Stimulated activated CD8-positive, alpha-beta memory T cell treated with anti-CD3 and anti-CD28 coated beads, Interleukin-7, amount 100 ng/mL, for 48 hours (primary cell): ENCODE results near the gene NRXN3.

Source experiments
- DNase-seq, 2 donors: peaks; one replicate each; pipeline ENCODE4 v3.0.0-alpha.2; 2020; ENCODE audit warnings: low read depth in 1 of 2; ENCODE audit errors: extremely low read depth in 1 of 2

The NRXN3 gene

DNA sequence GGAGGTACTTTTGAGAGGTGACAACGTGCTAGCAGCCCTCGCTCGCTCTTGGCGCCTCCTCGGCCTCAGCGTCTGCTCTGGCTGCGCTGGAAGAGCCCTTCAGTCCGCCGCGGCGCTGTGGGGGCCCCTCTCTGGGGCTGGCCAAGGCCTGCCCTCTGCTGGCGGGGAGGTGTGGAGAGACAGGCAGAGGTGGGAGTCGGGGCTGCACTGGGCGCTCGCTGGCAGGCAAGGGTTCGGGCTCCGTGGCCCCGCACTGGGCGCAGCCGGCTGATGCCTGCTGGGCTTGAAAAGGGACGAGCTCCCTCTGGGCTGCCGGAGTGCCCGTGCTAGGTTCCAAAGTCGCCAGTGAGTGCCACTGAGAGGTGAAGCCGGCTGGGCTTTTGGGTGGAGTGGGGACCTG lies 1461.1 kb downstream of the NRXN3 start:
- no peak for DNase-seq

DNA sequence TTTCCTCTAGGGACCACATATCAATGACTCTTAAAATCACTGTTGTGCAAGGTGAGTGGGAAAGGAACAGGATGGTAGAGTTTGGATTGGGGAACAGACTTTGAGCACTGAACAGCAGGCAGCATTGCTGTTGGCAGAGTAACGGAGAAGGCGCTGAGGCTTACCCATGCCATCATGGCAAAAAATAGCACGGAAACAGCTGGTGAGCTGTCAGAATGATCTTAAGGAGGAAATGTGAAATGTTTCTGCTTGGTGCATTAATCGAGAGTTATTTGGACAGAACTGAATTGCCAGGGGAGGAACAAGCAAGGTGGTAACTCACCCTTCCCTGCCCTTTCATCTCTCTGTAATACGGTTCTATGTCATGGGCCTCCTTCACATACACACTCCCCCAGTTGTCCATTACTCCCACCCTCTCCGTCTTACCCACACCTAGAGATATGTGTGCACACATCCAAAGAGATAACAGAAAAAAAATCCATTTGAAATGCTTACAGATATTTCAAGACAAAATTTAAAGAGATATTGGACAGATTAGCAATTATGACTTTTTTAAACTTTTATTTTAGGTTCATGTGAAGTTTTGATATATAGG lies 1468.6 kb downstream of the NRXN3 start:
- DNase-seq = no peak

DNA sequence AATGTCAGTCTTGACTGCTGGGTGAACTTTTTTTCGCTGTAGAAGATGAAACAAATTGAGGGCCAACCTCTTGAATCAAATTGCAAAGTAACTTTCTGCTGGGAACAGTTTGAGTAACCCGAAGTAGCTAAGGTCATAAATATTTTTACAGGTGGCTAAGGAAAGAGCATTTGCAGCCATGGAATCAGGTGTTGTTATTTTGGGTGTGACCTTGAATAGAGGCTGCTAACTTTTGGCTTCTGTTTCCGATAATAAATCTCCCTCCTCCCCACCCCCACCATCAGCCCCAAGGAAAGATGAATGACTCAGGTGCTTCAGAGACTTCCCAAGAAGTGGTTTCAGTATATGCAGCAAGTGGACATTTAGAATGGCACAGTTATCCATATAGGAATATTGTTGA lies 1469.4 kb downstream of the NRXN3 start:
- no peak for DNase-seq

DNA sequence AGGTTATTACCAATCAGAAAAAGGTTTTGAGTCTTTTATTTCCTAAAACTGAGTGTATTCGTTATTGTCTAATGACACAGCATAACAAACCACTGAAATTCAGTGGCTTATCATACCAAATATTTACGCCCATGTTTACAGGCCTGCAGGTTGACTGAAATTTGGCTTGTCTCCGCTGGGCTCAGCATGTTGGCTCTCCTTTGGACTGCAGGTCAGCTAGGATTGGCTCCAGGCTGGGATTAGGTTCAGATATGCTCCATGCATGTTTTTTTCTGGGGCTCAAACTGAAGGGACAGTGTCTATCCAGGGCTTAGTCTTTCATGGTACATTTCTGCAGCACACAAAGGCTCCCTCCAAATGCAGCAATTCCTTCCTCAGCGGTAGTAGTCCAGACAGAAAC lies 1471.2 kb downstream of the NRXN3 start:
- DNase-seq = no peak

DNA sequence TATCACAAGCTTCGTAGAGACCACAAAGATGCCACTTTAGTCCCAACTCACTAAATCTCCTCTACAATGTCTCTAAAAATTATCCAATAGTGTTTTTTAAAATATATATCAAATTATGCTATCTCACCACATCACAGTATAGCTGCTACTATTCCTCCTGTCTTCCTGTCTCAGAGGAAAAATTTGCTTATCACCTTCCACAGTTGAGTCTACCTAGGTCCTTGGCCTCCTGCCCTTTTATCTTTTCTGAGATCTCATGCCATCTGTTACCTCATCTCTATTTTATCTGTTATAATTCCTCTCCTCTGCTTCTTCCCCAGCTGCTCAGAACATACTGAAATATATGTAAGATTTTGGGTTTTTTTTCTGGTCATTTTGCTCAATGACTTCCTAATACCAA lies 1473.0 kb downstream of the NRXN3 start:
- no peak for DNase-seq

DNA sequence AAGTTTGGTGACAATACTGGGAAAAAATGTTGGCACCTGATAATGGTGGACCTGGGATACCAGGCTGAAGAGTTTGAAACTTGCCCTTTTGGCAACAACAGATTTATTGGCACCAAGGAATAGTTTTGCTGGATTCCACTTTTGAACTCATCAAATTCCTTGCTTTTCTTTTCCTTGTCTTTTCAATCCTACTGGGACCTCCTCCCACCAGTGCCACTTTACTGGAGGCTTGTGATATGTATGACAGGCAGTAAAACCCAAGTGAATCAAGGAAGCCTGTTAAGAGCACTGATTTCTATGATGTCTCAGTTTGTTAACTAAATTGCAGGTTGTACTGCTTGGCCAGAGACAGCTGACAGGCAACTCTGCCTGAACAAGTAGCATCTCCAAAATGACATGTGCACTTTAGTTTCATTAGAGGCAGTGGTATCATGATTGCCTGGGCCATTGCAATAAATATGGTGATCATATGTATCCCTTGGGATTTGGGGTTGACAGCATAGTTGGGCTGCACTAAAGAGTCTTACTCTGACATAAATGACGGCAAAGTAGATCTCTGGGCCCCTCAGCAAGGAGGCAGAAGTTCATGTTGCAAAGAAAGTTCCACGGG lies 1475.7 kb downstream of the NRXN3 start:
- no peak for DNase-seq

DNA sequence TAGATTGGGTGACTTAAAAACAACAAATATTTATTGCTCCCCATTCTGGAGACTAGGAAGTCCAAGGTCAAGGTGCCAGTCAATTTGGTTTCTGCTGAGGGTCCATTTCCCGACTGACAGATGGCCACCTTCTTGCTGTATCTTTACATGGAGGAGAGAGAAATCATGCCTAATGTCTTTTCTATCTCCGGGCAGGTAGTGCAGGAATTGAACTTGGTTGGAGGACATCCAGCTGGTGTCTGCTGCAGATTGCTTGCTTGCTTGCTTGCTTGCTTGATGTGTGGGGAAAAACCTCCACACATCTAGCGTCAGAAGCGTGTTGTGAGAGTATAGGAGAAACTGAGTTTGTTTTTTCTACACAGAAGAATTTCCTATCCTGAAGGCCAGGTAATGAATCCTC lies 1479.7 kb downstream of the NRXN3 start:
- no peak for DNase-seq

DNA sequence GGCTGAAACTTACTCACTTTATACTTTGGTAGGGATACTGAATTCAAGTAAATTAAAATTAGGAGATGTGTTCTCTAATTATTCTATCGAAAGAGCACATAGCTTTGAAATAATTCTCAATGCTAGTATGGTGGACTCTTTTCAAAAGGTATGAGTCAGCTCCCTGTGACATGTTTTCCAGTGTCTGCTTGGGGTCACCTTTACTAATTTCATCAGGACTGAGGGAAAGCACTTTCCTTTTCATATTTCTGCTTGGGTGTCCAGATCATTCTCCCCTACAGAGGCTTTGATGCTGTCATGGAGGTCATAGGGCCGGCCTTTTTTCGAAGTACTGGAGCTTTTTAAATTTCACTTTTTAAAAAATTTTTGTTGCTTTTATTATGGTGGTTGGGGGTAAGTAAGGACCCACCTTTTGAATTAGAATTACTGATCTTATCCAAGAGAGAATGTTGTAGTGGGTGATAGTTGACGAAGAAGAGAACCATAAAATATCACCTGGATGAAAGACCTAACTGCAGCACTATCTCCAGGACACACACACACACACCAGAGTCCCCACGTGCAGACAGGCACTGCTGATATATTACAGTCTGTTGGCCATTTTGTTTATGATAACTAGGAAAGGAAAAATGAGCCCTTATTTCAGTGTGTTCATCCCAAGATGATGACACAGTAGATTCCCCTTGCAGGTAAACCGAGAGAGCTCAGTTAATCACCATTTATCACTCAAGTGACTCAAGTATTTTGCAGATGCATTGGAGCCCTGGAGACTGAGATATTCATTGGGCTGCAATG lies 1482.5 kb downstream of the NRXN3 start:
- no peak for DNase-seq

DNA sequence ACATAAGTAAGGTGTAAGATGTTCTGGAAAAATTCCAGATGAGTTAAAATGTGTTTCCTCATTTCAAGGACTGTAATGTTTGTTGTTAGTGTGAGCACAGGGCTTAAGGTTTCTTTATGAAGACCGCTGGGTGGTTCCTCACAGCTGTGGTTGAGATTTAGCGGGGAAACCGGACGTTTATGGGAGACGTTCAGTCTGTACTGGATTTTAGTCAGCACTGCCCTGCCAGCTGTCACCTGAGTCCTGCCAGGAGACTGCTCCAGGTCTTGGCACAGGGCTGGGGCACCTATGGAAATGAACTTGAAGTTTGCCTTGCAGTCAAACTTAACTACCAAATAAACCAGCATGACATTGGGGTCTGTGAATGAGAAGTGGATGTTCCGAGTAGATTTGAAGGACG lies 1485.9 kb downstream of the NRXN3 start:
- no peak for DNase-seq

DNA sequence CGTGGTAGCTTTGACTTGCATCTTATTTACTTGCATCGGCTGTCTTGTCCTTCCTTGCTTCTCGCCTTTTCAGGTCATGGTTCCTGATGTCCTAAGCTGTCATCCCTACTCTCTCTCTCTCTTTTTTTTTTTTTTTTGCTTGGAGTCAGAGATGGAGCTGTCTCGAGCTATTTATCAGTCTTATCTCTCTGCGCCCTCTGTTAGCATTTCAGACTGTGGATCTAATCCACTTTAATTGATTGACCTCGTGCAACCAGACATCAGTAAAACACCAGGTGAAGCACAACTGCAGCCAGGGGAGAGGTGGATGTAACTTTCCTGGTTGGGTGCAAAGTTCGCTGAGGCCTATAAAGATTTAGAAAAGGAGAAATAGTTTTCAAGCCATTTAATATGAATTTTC lies 1486.3 kb downstream of the NRXN3 start:
- DNase-seq = no peak

DNA sequence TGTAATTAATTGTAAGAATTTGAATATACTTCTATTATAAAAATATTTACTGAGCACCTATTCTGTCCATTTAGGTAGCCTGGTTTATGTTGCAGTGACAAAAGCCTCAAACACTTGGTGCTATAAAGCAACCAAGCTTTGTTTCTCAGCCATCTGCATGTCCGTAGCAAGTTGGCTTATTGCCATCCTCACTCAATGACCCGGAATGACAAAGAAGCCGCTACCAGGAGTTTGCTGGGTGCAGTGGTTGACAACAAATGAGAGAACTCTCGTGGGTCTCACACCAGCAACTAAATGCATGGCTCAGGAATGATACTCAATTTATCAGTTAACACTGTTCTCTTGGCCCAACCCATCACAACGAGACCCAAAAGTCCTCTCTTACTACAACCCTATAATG lies 1488.0 kb downstream of the NRXN3 start:
- DNase-seq = no peak

DNA sequence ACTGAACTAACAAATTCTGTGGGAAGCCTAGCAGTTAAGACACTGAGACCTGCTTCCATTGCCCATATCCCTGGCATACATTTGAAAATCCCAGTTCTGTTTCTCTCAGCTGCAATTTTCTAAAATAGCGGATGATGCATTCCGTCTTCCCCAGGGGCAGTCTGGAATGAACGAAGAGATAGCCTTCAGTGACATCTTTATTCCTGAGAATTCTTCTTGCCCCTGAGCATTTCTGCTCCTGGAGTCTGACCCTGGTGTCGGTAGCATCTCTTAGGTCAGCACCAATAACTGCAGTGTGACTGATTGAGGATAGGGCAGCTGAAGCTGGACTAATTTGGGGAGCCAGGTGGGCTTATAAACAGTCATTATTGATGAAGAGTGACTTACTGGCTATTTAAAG lies 1488.6 kb downstream of the NRXN3 start:
- no peak for DNase-seq

DNA sequence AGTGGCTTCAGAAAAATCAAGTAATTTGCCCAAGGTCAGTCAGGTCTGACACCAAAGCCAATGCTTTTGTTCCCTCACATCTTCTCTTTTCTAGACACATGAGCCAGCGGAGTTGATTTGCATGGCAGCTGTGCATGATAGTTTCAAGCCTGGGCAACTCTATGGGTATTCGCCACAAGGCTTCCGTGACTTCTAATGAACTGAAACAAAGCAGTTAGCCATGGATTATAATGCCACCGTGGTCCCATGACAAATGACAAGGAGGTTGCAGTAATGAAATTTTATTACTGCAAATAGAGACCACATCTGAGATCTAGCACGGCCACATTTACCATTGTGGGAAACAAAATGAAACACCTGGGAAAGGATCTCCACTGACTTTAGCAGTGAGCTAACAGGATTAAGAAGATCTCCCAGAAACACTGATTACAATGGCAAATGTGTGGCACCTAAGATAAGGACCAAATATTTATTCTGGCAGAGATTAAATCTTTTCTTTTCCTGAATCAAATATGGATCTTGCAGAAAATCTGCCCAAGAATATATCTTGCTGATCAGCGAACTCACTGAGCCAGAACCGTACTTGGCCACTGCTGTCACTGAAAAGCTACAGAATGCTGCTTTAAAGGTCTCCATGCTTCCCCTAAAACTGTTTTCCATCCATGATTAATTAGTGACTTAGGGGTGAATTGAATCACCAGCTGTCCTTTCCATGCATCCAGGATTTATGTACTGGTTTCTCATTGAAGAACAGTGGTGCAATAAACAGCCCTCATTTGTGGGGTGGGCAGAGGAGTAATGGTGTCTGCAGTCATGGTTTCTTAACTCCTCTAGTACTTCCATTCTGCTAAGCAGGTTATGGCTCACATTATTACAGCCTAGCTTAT lies 1490.1 kb downstream of the NRXN3 start:
- no peak for DNase-seq

DNA sequence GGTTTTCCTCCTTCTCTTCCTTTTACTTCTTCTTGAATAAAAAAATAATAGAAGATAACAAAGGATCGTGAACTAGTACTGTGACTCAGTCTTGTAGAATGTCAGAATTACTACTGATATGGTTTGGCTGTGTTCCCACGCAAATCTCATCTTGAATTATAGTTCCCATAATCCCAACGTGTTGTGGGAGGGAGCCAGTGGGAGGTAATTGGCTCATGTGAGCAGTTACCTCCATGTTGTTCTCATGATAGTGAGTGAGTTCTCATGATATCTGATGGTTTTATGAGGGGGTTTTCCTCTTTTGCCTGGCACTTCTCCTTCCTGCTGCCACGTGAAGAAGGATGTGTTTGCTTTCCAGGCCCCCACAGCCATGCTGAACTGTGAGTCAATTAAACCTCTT lies 1491.6 kb downstream of the NRXN3 start:
- DNase-seq = no peak

DNA sequence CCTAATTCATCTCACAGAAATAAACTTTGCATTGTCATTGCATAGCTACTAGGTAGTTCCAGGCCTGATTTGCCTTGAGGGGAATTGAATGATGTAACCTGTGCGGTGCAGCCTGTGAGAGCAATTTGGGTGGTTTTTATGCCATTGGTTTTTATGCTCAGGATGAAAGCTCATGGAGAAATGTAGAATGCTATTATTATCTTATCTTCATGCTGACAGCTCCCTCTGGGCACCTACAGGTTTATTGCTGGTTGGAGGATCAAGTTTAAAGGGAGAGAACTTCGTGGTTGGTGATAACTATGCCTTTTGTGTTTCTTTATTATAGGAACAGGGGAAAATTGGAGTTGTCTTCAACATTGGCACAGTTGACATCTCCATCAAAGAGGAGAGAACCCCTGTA lies 1493.3 kb downstream of the NRXN3 start:
- DNase-seq = no peak

DNA sequence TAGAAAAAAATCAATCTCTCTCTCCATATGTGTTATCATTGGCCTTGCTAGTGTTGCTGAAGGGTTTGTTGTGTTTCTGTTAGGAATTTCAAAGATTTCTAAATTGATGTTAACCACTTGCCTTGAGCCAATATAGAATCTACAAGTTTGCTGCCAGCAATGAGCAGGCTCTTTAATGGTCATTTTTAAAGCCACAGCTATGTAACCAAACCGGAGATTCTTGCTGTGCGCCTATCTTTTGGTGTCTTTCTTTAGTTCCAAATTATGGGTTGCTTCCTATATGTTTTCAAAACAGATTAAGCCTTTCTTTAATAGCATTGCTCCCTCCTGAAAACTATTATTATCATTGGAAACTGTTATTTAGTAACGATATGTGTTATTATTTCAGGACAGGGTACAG lies 1495.4 kb downstream of the NRXN3 start:
- no peak for DNase-seq

DNA sequence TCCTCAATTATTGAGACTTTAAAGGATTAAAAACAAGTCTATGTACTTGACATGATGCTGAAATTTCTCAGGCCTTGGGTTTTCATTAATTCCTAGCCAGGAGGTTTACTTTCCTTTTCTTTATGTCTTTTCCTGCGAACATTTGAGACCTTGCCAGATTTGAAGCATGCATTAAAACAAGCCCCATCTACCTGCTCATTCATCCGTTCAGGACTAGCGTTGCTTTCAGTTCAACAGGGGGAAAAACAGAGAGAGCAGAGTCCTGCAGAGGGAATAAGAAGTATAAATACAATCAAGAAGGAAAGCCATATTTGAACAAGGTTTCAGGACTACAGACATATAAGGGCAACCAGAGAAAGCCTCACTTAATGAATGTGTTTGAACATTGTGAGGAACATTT lies 1498.8 kb downstream of the NRXN3 start:
- no peak for DNase-seq

DNA sequence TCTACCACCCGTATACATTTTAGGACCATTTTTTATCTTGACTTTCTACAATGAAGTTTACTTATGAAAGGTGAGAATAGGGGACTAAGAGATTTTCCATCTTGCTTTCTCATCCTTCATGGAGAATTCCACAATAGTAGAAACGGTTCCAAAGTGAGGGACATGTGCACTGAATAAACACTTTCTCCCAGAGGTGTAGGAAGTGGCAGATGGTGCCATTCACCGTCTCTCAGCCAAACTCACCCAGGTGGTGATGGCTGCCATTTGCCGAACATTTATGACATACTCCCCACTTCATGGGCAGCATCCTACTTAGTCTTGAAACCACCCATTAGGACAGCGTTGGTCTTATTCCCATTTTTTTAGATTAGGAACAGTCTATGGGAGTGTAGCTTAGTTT lies 1500.6 kb downstream of the NRXN3 start:
- DNase-seq = no peak

DNA sequence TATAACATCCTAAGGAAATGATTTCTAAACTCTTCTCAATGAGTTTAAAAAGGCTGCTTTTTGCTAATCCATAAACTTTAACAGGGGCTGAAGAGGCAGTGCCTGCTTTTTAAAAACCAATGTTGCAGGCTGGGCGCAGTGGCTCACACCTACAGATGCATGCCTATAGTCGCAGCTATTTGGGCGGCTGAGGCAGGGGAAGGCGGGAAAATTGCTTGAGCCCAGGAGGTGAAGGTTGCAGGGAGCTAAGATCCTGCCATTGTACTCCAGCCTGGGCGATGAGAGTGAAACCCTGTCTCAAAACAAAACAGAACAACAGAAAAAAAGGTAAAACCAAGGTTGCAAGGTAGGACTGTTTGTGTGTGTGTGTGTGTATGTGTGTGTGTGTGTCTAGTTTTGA lies 1509.9 kb downstream of the NRXN3 start:
- no peak for DNase-seq

DNA sequence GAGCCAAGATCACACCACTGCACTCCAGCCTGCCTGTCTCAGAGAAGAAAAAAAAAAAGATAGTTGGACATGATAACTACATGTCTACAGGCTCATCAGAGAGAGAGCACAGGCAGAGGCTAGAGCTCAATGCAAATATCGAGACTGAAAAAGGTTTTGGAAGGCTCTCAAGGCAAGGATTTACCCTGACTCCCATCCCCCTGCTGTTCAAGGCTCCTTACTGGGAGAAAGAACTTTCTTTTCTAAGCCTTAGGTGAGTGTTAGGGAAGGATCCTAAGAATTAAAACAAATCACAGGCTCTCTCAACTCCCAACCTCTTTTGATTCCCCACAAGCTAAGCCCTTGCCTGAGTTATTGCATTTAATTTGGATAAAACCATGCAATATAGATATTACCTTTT lies 1516.0 kb downstream of the NRXN3 start:
- no peak for DNase-seq

DNA sequence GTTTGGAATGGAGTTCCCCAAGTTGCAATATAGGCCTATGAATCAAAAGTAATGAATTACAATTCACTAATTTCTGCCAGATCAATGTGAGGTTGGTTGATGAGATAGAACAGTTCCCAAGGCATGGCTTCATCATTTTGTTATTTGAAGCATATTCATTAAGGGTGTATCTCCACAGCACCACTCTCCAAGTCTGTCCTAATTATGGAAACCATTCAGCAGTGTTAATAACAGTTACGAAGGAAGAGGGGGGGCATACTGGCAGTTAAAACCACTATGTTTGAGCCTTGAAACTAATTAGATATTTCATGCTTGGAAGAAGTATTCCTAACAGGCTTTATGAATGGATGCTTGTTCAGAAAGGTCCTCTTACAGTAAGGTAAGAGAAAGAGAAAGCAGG lies 1520.8 kb downstream of the NRXN3 start:
- DNase-seq = no peak
